Fibroblast of lung (primary cell): Measurements from ENCODE around the gene EEF1A2.

Experiments used
- CTCF ChIP-seq, 2 donors: IDR thresholded peaks in 1 of 2; conservative IDR thresholded peaks in 1 of 2; 1 replicate in 1 of 2; 2 replicates in 1 of 2; pipeline ENCODE4 v1.5.1; 2011 to 2012; ENCODE audit warnings: low read length in 2 of 2, control low read depth in 1 of 2, inconsistent platforms in 1 of 2, low read depth in 1 of 2, mild to moderate bottlenecking in 1 of 2
- EZH2 ChIP-seq: IDR thresholded peaks from 2 replicates; pipeline ENCODE4 v1.5.1; 2012; ENCODE audit warnings: low read length, control low read depth, mild to moderate bottlenecking; ENCODE audit errors: missing control alignments

GRCh38 chr20:63487116-63487764 lies 11.6 kb downstream of the EEF1A2 start:
- TF ChIP-seq CTCF (conservative IDR thresholded peaks at IDR 0.05 in 1 of 2, IDR thresholded peaks at IDR 0.05 in 1 of 2; ENCODE audit: low read depth in 1 of 2, low read length in 2 of 2), result no peak
- TF ChIP-seq EZH2, result no peak
